Measurements from ENCODE around the gene MED12L. TPM values are rescaled to one million over a fixed set of nuclear protein-coding genes. Genes with fewer than 3 reads are reported as not detected.

MED12L gene
- total RNA-seq, 1 experiment from 2014 or later, result 14.9 TPM

GRCh38 chr3:151305060-151305774 lies 219.8 kb downstream of the MED12L start:
- peak overlapping the region; percentile 15 for H3K18ac ChIP-seq (ENCODE audit: insufficient read length, low read depth, low read length)
- no peak overlapping the region for H2BK120ac ChIP-seq (ENCODE audit: low read depth, low read length, poor library complexity, severe bottlenecking)
- peaks cover 37 to 44% of the 10 kb centered on the region in 2 experiments for H3K4me1 Mint-ChIP-seq
- H4K8ac ChIP-seq (replicated peaks; ENCODE audit: insufficient read length, low read depth, low read length), result no peak overlapping the region
- no peak overlapping the region for H2BK12ac ChIP-seq (ENCODE audit: insufficient read length, low read depth, low read length)
- WGBS (ENCODE audit: extremely low coverage, insufficient read length, low lambda C conversion rate), result no CpG with 5 or more reads among the region's 7 CpGs
- H3K23me2 ChIP-seq (ENCODE audit: insufficient read length, low read depth, low read length, poor library complexity, severe bottlenecking), result no peaks in the 10 kb centered on the region
- no peaks in the 10 kb centered on the region for H3K9me3 Mint-ChIP-seq
- no peaks in the 10 kb centered on the region for H3K9me3 ChIP-seq (ENCODE audit: control insufficient read depth, low read depth, low read length)
- no peak overlapping the region for H3K4me2 ChIP-seq (ENCODE audit: insufficient read depth, insufficient read length, low read length)
- H4K91ac ChIP-seq (ENCODE audit: insufficient read length, low read depth, low read length), result no peak overlapping the region
- H3K23ac ChIP-seq (ENCODE audit: insufficient read length, low read depth, low read length), result no peak overlapping the region
- H3K4me3 Mint-ChIP-seq, result peak overlapping the region in 1 of 2 experiments; percentile 28; a peak in 1 of 5 replicates
- H3K56ac ChIP-seq (ENCODE audit: insufficient read length, low read depth, low read length), result no peak overlapping the region
- H2AK5ac ChIP-seq (ENCODE audit: insufficient read length, low read length), result no peak overlapping the region
- H3K79me1 ChIP-seq (ENCODE audit: insufficient read depth, low read depth, low read length, poor library complexity, severe bottlenecking), result no peaks in the 10 kb centered on the region
- H3K14ac ChIP-seq (ENCODE audit: insufficient read depth, low read length), result peak overlapping the region; percentile 74; the same call in 1 of the 2 replicates
- peaks cover 12% of the 10 kb centered on the region; the same call in 1 of the 2 replicates for H3K4me1 ChIP-seq (ENCODE audit: insufficient read depth, low read length)
- H3K36me3 Mint-ChIP-seq (ENCODE audit: insufficient read depth in 1 of 3, low read depth in 3 of 3), result no peaks in the 10 kb centered on the region
- peak overlapping the region; percentile 75 to 83 (median 82) for H3K27ac Mint-ChIP-seq
- H3K27me3 Mint-ChIP-seq (ENCODE audit: low read depth), result no peaks in the 10 kb centered on the region
- no peak overlapping the region for H2BK20ac ChIP-seq (ENCODE audit: low read depth, low read length, poor library complexity, severe bottlenecking)
- no peaks in the 10 kb centered on the region for H3K79me2 ChIP-seq (ENCODE audit: insufficient read depth, low read length)
- TF ChIP-seq CTCF (conservative IDR thresholded peaks at IDR 0.05), result no peak; the same call in 2 of the 3 replicates
- no peak overlapping the region for H2BK15ac ChIP-seq (ENCODE audit: low read depth, low read length)
- no peak overlapping the region for H4K5ac ChIP-seq (ENCODE audit: insufficient read length, low read depth, low read length)
- H3K4ac ChIP-seq (ENCODE audit: low read depth, low read length), result no peak overlapping the region
- no peaks in the 10 kb centered on the region for H4K20me1 ChIP-seq (ENCODE audit: control insufficient read depth, insufficient read depth, insufficient read length)
- H3K27ac ChIP-seq (ENCODE audit: insufficient read length, low read depth, low read length), result no peak overlapping the region
- no peaks in the 10 kb centered on the region for H3K27me3 ChIP-seq (ENCODE audit: insufficient read depth, low read length)
- H2AFZ ChIP-seq (ENCODE audit: low read length), result no peak overlapping the region
- peak; percentile 86 for DNase-seq
- no peak overlapping the region for H3K9ac ChIP-seq (ENCODE audit: extremely low read depth, insufficient read length, low read length)
- no peak overlapping the region for H2BK5ac ChIP-seq (ENCODE audit: insufficient read length, low read length)
- no peak overlapping the region for H3T11ph ChIP-seq (ENCODE audit: low read length)

Measured in H9 (cell line).